Measurements from ENCODE around the gene DNAJB2.

Gene DNAJB2

GRCh38 chr2:219300022-219300421 lies 20.9 kb downstream of the DNAJB2 start:
- H2AFZ ChIP-seq (ENCODE audit: insufficient read depth, low read length, poor library complexity) = no peak overlapping the region

GRCh38 chr2:219302412-219302968 lies 23.3 kb downstream of the DNAJB2 start:
- H3K9me3 ChIP-seq (ENCODE audit: insufficient read depth, low read depth, low read length) = no peaks in the 10 kb centered on the region
- H3K4me2 ChIP-seq (ENCODE audit: low read length) = no peak overlapping the region
- no peak overlapping the region for H4K8ac ChIP-seq (ENCODE audit: low read depth, low read length)
- H2BK12ac ChIP-seq (ENCODE audit: low read length) = no peak overlapping the region
- H2BK120ac ChIP-seq (ENCODE audit: insufficient read depth, low read length, poor library complexity) = no peak overlapping the region
- H3K23ac ChIP-seq (ENCODE audit: low read length) = no peak overlapping the region
- H3K27me3 ChIP-seq (ENCODE audit: insufficient read depth, low read length) = no peaks in the 10 kb centered on the region
- no peak overlapping the region for H3K14ac ChIP-seq (ENCODE audit: low read length)
- no peak overlapping the region for H3K18ac ChIP-seq (ENCODE audit: low read length)
- H3K79me1 ChIP-seq (ENCODE audit: low read length) = no peaks in the 10 kb centered on the region
- no peak overlapping the region for H2AFZ ChIP-seq (ENCODE audit: insufficient read depth, low read length, poor library complexity)
- no peak for DNase-seq
- no CpG with 5 or more reads among the region's 11 CpGs for WGBS (ENCODE audit: extremely low coverage, insufficient coverage, insufficient read length)
- no peak overlapping the region for H3K9ac ChIP-seq (ENCODE audit: low read length)
- no peaks in the 10 kb centered on the region for H3K36me3 ChIP-seq (ENCODE audit: control insufficient read depth in 1 of 2, insufficient read depth in 2 of 2, low read length in 2 of 2)
- H3K4me1 ChIP-seq (ENCODE audit: control insufficient read depth in 1 of 2, insufficient read depth in 2 of 2, low read length in 2 of 2) = no peaks in the 10 kb centered on the region
- no peak overlapping the region for H4K91ac ChIP-seq (ENCODE audit: low read depth, low read length)
- H3K27ac ChIP-seq (ENCODE audit: low read depth, low read length) = no peak overlapping the region
- H2BK5ac ChIP-seq (ENCODE audit: low read depth, low read length, poor library complexity) = no peak overlapping the region
- no peak overlapping the region for H2AK5ac ChIP-seq (ENCODE audit: low read length)
- H3K79me2 ChIP-seq (ENCODE audit: control insufficient read depth, insufficient read depth, low read length, poor library complexity) = no peaks in the 10 kb centered on the region
- no peak overlapping the region for H3K4ac ChIP-seq (ENCODE audit: low read depth, low read length)
- H4K12ac ChIP-seq (ENCODE audit: low read depth, low read length) = no peak overlapping the region
- no peak overlapping the region for H3K4me3 ChIP-seq (ENCODE audit: low read depth, low read length)

More at GRCh38 chr2:219300022-219300421, 20.9 kb downstream of the DNAJB2 start:
- Histone ChIP-seq H3K9me3 (ENCODE audit: insufficient read depth, low read depth, low read length) (no peaks in the 10 kb centered on the region), H3K4me2 (ENCODE audit: low read length) (no peak overlapping the region), H3K18ac (ENCODE audit: low read length) (no peak overlapping the region), H2BK120ac (ENCODE audit: insufficient read depth, low read length, poor library complexity) (no peak overlapping the region), H4K8ac (ENCODE audit: low read depth, low read length) (no peak overlapping the region), H3K79me2 (ENCODE audit: control insufficient read depth, insufficient read depth, low read length, poor library complexity) (no peaks in the 10 kb centered on the region), H3K27me3 (ENCODE audit: insufficient read depth, low read length) (no peaks in the 10 kb centered on the region), H3K79me1 (ENCODE audit: low read length) (no peaks in the 10 kb centered on the region), H3K4me3 (ENCODE audit: low read depth, low read length) (no peak overlapping the region), H3K4me1 (ENCODE audit: control insufficient read depth in 1 of 2, insufficient read depth in 2 of 2, low read length in 2 of 2) (peaks cover 2% of the 10 kb centered on the region in 2 experiments), H2BK12ac (ENCODE audit: low read length) (no peak overlapping the region), H3K36me3 (ENCODE audit: control insufficient read depth in 1 of 2, insufficient read depth in 2 of 2, low read length in 2 of 2) (no peaks in the 10 kb centered on the region), H4K91ac (ENCODE audit: low read depth, low read length) (no peak overlapping the region), H2AK5ac (ENCODE audit: low read length) (no peak overlapping the region), H2BK5ac (ENCODE audit: low read depth, low read length, poor library complexity) (no peak overlapping the region), H3K14ac (ENCODE audit: low read length) (no peak overlapping the region), H3K9ac (ENCODE audit: low read length) (no peak overlapping the region), H3K23ac (ENCODE audit: low read length) (no peak overlapping the region), H3K4ac (ENCODE audit: low read depth, low read length) (no peak overlapping the region), H4K12ac (ENCODE audit: low read depth, low read length) (no peak overlapping the region), H3K27ac (ENCODE audit: low read depth, low read length) (no peak overlapping the region)
- WGBS (ENCODE audit: extremely low coverage, insufficient coverage, insufficient read length) = no CpG with 5 or more reads among the region's 5 CpGs
- DNase-seq = no peak

- Histone ChIP-seq H3K4me1 (ENCODE audit: control insufficient read depth in 1 of 2, insufficient read depth in 2 of 2, low read length in 2 of 2) (peaks cover 3 to 8% of the 10 kb centered on the region in 2 experiments), H4K91ac (ENCODE audit: low read depth, low read length) (no peak overlapping the region), H3K9ac (ENCODE audit: low read length) (no peak overlapping the region), H2BK120ac (ENCODE audit: insufficient read depth, low read length, poor library complexity) (no peak overlapping the region), H3K27me3 (ENCODE audit: insufficient read depth, low read length) (peaks cover 5% of the 10 kb centered on the region), H3K79me1 (ENCODE audit: low read length) (no peaks in the 10 kb centered on the region), H3K9me3 (ENCODE audit: insufficient read depth, low read depth, low read length) (no peaks in the 10 kb centered on the region), H4K8ac (ENCODE audit: low read depth, low read length) (no peak overlapping the region), H3K36me3 (ENCODE audit: control insufficient read depth in 1 of 2, insufficient read depth in 2 of 2, low read length in 2 of 2) (no peaks in the 10 kb centered on the region), H3K18ac (ENCODE audit: low read length) (no peak overlapping the region), H2AFZ (ENCODE audit: insufficient read depth, low read length, poor library complexity) (no peak overlapping the region), H3K79me2 (ENCODE audit: control insufficient read depth, insufficient read depth, low read length, poor library complexity) (no peaks in the 10 kb centered on the region), H2BK12ac (ENCODE audit: low read length) (no peak overlapping the region), H3K4ac (ENCODE audit: low read depth, low read length) (no peak overlapping the region), H3K4me3 (ENCODE audit: low read depth, low read length) (no peak overlapping the region), H3K14ac (ENCODE audit: low read length) (no peak overlapping the region), H4K12ac (ENCODE audit: low read depth, low read length) (no peak overlapping the region), H3K27ac (ENCODE audit: low read depth, low read length) (no peak overlapping the region), H3K4me2 (ENCODE audit: low read length) (no peak overlapping the region), H3K23ac (ENCODE audit: low read length) (no peak overlapping the region), H2BK5ac (ENCODE audit: low read depth, low read length, poor library complexity) (no peak overlapping the region), H2AK5ac (ENCODE audit: low read length) (no peak overlapping the region)
- DNase-seq = no peak
- no CpG with 5 or more reads among the region's 2 CpGs for WGBS (ENCODE audit: extremely low coverage, insufficient coverage, insufficient read length)
Observed at GRCh38 chr2:219304223-219304622, 25.1 kb downstream of the DNAJB2 start.

GRCh38 chr2:219306047-219306446 lies 26.9 kb downstream of the DNAJB2 start:
- Histone ChIP-seq H3K4me1 (ENCODE audit: control insufficient read depth in 1 of 2, insufficient read depth in 2 of 2, low read length in 2 of 2) (peaks cover 3 to 8% of the 10 kb centered on the region in 2 experiments), H2BK5ac (ENCODE audit: low read depth, low read length, poor library complexity) (no peak overlapping the region), H3K27me3 (ENCODE audit: insufficient read depth, low read length) (peaks cover 11% of the 10 kb centered on the region), H3K23ac (ENCODE audit: low read length) (no peak overlapping the region), H3K14ac (ENCODE audit: low read length) (no peak overlapping the region), H3K4me3 (ENCODE audit: low read depth, low read length) (no peak overlapping the region), H4K8ac (ENCODE audit: low read depth, low read length) (no peak overlapping the region), H3K9me3 (ENCODE audit: insufficient read depth, low read depth, low read length) (no peaks in the 10 kb centered on the region), H3K4ac (ENCODE audit: low read depth, low read length) (no peak overlapping the region), H3K4me2 (ENCODE audit: low read length) (no peak overlapping the region), H3K79me2 (ENCODE audit: control insufficient read depth, insufficient read depth, low read length, poor library complexity) (no peaks in the 10 kb centered on the region), H3K36me3 (ENCODE audit: control insufficient read depth in 1 of 2, insufficient read depth in 2 of 2, low read length in 2 of 2) (no peaks in the 10 kb centered on the region), H4K91ac (ENCODE audit: low read depth, low read length) (no peak overlapping the region), H3K18ac (ENCODE audit: low read length) (no peak overlapping the region), H2AFZ (ENCODE audit: insufficient read depth, low read length, poor library complexity) (no peak overlapping the region), H4K12ac (ENCODE audit: low read depth, low read length) (no peak overlapping the region), H2BK120ac (ENCODE audit: insufficient read depth, low read length, poor library complexity) (no peak overlapping the region), H2BK12ac (ENCODE audit: low read length) (no peak overlapping the region), H2AK5ac (ENCODE audit: low read length) (no peak overlapping the region), H3K9ac (ENCODE audit: low read length) (no peak overlapping the region), H3K27ac (ENCODE audit: low read depth, low read length) (no peak overlapping the region), H3K79me1 (ENCODE audit: low read length) (no peaks in the 10 kb centered on the region)
- 100% methylated on average over 1 of the region's 1 CpG for WGBS (ENCODE audit: extremely low coverage, insufficient coverage, insufficient read length)
- no peak for DNase-seq
